AG04450 (cell line): ENCODE data around the gene FGF22. TPM values are rescaled to one million over a fixed set of nuclear protein-coding genes. Genes with fewer than 3 reads are reported as not detected.

Experiments used
- CTCF ChIA-PET: fragments of 300-600, 350-600 bp; formaldehyde crosslinking; extraction: SDS; loops from one replicate; lab custom pipeline; 2022; ENCODE audit warnings: antibody characterized with exemption, inconsistent platforms; lab: Charles Lee
- POLR2A ChIA-PET: fragments of 350-600 bp; formaldehyde crosslinking; extraction: SDS; loops from one replicate; lab custom pipeline; 2021; ENCODE audit warnings: antibody characterized with exemption, inconsistent platforms; lab: Yijun Ruan, JAX
- DNase-seq: peaks from one replicate; pipeline ENCODE4 v3.0.0-alpha.2; 2011; ENCODE audit warnings: low read depth, low spot score
- H3K27ac ChIP-seq: one replicate; pipeline ENCODE4 v1.5.1; 2012; ENCODE audit warnings: low read depth, low read length, control low read depth
- H3K27me3 ChIP-seq: one replicate; pipeline ENCODE4 v1.6.0; 2012; ENCODE audit warnings: low read length; ENCODE audit not compliant: control insufficient read depth, insufficient read depth
- H3K4me3 ChIP-seq: 2 replicates; pipeline ENCODE4 v1.5.1; 2011; ENCODE audit warnings: mild to moderate bottlenecking, low read depth, low read length, control low read depth
- H3K9me3 ChIP-seq: 2 replicates; pipeline ENCODE4 v1.5.1; 2012; ENCODE audit warnings: low read length; ENCODE audit not compliant: control insufficient read depth, insufficient read depth
- CTCF ChIP-seq: IDR thresholded peaks from 2 replicates; pipeline ENCODE4 v1.5.1; 2011; ENCODE audit warnings: low read depth, low read length, control low read depth, inconsistent platforms
- polyA plus RNA-seq: library from polyadenylated mRNA; depleted of rRNA; stranded (reverse); fragments of >200 nt; gene quantifications from 2 replicates; pipeline ENCODE4 v1.2.3, GENCODE V29; 2011

Gene FGF22
- polyA plus RNA-seq, 1 experiment: not detected

DNA sequence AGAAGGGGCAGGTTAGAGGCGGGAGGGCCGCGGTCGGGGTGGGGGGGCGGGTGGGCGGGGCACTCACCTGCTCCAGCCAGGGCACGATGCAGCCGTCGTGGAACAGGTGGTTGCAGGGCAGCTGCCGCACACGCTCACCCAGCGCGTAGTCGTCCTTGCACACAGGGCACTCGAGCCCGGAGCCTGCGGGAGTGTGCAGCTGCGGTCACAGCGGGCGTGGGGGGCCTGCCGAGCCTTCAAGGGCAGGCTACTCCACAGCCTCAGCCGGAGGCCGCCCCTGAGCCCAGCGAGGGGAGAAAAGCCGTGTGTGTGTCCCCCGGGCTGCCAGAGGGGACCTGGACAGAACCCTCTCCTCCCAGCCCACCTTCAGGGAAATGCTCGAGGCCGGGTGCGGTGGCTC is 8.6 kb downstream of the FGF22 start:
- TF ChIP-seq CTCF: no peak
- POLR2A ChIA-PET: no interaction called here
- no peak overlapping the region for H3K27ac ChIP-seq
- no peak for DNase-seq
- CTCF ChIA-PET: no interaction called here
- H3K27me3 ChIP-seq: no peaks in the 10 kb centered on the region
- peaks cover 4% of the 10 kb centered on the region; the same call in 1 of the 2 replicates for H3K9me3 ChIP-seq
- no peak overlapping the region for H3K4me3 ChIP-seq

GRCh38 chr19:648904-649801 is 9.5 kb downstream of the FGF22 start:
- no peaks in the 10 kb centered on the region for H3K27me3 ChIP-seq
- ChIA-PET POLR2A (no interaction called here), CTCF (no interaction called here)
- H3K4me3 ChIP-seq: no peak overlapping the region
- no peak for TF ChIP-seq CTCF
- H3K27ac ChIP-seq: no peak overlapping the region
- H3K9me3 ChIP-seq: peaks cover 4% of the 10 kb centered on the region; the same call in 1 of the 2 replicates
- no peak for DNase-seq

GRCh38 chr19:650121-650520 is 10.4 kb downstream of the FGF22 start:
- TF ChIP-seq CTCF: no peak
- Histone ChIP-seq H3K27ac (no peak overlapping the region), H3K4me3 (no peak overlapping the region), H3K27me3 (no peaks in the 10 kb centered on the region), H3K9me3 (peaks cover 4% of the 10 kb centered on the region; the same call in 1 of the 2 replicates)
- ChIA-PET CTCF (no interaction called here), POLR2A (interaction anchor here (0.7 kb wide), 1 partner anchor 77 kb away, joined by 9 read pairs; no protein-coding TSS in a partner anchor)
- no peak for DNase-seq

DNA sequence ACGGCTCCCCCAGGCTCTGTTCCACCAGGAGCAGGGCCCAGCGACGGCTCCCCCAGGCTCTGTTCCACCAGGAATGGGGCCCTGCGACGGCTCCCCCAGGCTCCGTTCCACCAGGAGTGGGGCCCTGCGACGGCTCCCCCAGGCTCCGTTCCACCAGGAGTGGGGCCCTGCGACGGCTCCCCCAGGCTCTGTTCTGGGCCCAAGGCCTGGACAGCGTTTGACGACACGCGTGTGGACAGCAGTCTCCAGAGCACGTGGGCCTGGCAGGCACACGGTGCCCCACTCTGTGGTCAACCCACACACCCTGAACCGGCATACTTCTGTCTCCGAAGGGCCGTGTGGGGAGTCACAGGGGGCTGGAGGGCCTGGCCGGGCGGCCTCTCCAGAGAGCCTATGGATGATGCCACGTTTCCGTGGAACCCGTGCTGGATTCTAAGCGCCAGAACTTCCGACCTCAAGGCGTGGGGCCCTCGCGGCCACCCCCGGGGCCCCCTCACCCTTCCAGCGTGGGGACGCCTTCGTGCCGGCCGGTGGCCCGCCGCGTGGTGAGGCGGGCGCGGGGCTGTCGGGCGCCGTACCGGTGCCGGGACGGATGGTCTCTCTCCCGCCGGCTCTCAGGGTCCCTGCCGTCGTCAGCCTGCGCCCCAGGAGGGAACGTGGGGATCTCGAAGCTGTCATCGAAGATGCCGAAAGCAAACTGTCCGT is 11.6 kb downstream of the FGF22 start:
- no peak for TF ChIP-seq CTCF
- POLR2A ChIA-PET: no interaction called here
- Histone ChIP-seq H3K4me3 (no peak overlapping the region), H3K9me3 (no peaks in the 10 kb centered on the region; the same call in 1 of the 2 replicates), H3K27me3 (no peaks in the 10 kb centered on the region), H3K27ac (no peak overlapping the region)
- no peak for DNase-seq
- CTCF ChIA-PET: no interaction called here

GRCh38 chr19:651991-652390 is 12.3 kb downstream of the FGF22 start:
- no peak overlapping the region for H3K4me3 ChIP-seq
- no peak for DNase-seq
- no peak for TF ChIP-seq CTCF
- ChIA-PET CTCF (no interaction called here), POLR2A (no interaction called here)
- no peaks in the 10 kb centered on the region; the same call in 1 of the 2 replicates for H3K9me3 ChIP-seq
- H3K27ac ChIP-seq: no peak overlapping the region
- H3K27me3 ChIP-seq: no peaks in the 10 kb centered on the region
